ENCODE results near the gene SFTPA2. TPM values are rescaled to one million over a fixed set of nuclear protein-coding genes. Genes with fewer than 3 reads are reported as not detected.
A peak's percentile ranks its signal among the peaks of the same experiment; 100 is the strongest.
"Not testable (repeated sequence)": the region's sequence is repeated elsewhere in the genome, so short reads cannot be mapped to it uniquely, and the experiment has no call there.

Gene SFTPA2
- not detected for total RNA-seq

- no peak within 1 kb of the TSS for H3K27ac Mint-ChIP-seq
- no peaks in the 10 kb centered on the region for H3K9me3 Mint-ChIP-seq
- peaks cover 4% of the 10 kb centered on the region for H3K4me1 Mint-ChIP-seq (ENCODE audit: low read depth)
- H3K36me3 Mint-ChIP-seq = no peaks in the 10 kb centered on the region
- intact Hi-C loops (cut with micrococcal nuclease) = no loop called here
- H3K4me3 Mint-ChIP-seq = no peak within 1 kb of the TSS
- peaks cover 4% of the 10 kb centered on the region for H3K27me3 Mint-ChIP-seq
- ChIA-PET CTCF (interaction anchor here (1.7 kb wide), 1 partner anchor 22 kb away, joined by 4 read pairs; no protein-coding TSS in a partner anchor), POLR2A (no interaction called here)
- no peak for DNase-seq
These were observed at the start of gene SFTPA2 for GRCh38 chr10:79560160-79560709. TSS of gene SFTPA2 (minus strand) at chr10:79560407. CDS start at chr10:79559483, 924 bp downstream.

DNA sequence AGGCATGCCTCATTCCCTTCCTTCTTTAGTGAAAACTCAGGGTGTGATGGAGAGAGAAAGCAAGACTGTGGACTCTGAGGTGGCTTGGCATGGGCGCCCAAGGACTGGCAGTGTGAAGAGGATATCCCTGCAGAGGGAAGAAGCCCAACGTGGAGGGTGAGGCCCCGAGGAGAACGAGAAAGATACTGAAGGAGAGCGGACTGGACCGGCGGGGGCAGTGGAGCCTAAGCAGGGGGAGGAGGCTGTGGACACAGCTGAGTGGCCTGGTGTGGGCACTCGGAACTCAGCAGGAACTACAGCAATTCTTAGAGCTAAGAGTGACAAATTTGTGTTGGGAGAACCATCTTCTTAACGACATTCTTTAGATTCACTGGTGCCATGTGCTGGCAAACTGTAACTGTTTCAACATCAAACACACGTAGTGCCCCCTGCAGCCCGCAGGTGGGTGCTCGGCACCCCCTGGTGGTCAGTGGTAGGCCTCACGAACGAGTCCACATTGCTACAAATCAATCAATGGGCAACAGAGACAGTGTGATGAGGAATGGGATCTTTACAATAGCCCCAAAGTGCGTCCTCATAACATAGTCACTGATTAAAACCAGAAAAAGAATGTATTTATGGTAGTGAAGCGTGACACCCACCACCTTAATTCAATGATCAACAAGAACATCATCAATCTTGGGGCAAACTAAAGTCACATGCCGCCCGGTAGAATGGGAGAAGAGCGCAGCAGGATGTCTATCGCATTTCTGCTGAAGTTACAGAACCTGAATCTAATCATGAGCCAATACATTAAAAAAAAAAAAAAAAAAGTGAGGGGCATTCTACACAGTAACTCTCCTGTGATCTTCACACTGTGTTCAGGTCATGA, 48.5 kb upstream of the SFTPA2 start:
- Mint-ChIP-seq H3K4me3 (no peak overlapping the region), H3K4me1 (ENCODE audit: low read depth) (no peaks in the 10 kb centered on the region), H3K9me3 (peaks cover under 1% of the 10 kb centered on the region), H3K27me3 (peaks cover 3% of the 10 kb centered on the region), H3K36me3 (no peaks in the 10 kb centered on the region), H3K27ac (no peak overlapping the region)
- DNase-seq = peak; percentile 59
- ChIA-PET POLR2A (no interaction called here), CTCF (interaction anchor here (1.2 to 4.3 kb wide), 3 partner anchors 22 to 71 kb away, joined by 4 to 19 read pairs (median 5); no protein-coding TSS in a partner anchor)
- intact Hi-C loops (cut with micrococcal nuclease) = loop anchor here (1.0 to 2.0 kb wide), 2 partner anchors 46 to 72 kb away; no protein-coding TSS in a partner anchor

DNA sequence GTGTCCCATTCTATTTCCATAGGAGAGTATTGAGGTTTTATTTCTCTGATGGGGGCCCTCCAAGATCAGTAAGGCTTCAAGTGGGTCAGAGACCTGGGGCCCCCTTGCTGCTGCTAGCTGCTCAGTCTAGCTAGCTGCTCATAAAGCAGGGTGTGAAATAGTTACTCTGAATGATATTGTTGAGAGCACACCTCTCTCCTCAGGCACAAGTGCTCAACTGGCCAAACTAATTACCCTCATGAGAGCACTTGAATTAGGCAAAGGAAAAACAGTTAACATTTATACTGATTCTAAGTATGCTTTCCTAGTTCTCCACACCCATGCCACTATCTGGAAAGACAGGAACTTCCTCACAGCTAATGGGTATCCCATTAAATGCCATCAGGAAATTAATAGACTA, 45.1 kb upstream of the SFTPA2 start:
- intact Hi-C loops (cut with micrococcal nuclease) = no loop called here
- Mint-ChIP-seq H3K4me3 (no peak overlapping the region), H3K36me3 (no peaks in the 10 kb centered on the region), H3K27ac (no peak overlapping the region), H3K27me3 (peaks cover 3% of the 10 kb centered on the region), H3K4me1 (ENCODE audit: low read depth) (no peaks in the 10 kb centered on the region), H3K9me3 (peaks cover 7% of the 10 kb centered on the region)
- CTCF ChIA-PET = interaction anchor here (4.3 kb wide), 1 partner anchor 67 kb away, joined by 19 read pairs; no protein-coding TSS in a partner anchor
- POLR2A ChIA-PET = no interaction called here
- no peak for DNase-seq

DNA sequence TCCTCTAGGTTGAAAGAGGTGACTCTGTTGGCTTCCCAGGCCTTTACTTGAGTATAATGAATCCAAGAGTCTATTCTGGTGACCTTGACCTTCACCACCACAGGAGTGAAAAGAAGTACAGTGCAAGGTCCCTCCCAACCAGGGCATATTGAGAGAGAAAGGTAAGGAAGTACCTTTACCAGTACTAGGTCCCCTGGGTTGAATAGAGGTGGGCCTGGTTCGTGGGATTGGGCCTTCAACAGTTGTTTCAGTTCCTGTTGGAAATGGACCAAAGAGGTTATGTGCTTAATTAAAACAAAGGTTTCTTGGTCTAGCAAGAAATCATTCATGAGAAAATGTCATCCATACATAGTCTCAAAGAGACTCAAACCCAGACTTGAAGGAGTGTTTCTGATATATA, 44.1 kb upstream of the SFTPA2 start:
- Mint-ChIP-seq H3K27me3 (peaks cover 3% of the 10 kb centered on the region), H3K9me3 (peaks cover 7% of the 10 kb centered on the region), H3K4me1 (ENCODE audit: low read depth) (no peaks in the 10 kb centered on the region), H3K4me3 (no peak overlapping the region), H3K27ac (no peak overlapping the region), H3K36me3 (no peaks in the 10 kb centered on the region)
- POLR2A ChIA-PET = no interaction called here
- DNase-seq = no peak
- intact Hi-C loops (cut with micrococcal nuclease) = no loop called here
- CTCF ChIA-PET = no interaction called here

DNA sequence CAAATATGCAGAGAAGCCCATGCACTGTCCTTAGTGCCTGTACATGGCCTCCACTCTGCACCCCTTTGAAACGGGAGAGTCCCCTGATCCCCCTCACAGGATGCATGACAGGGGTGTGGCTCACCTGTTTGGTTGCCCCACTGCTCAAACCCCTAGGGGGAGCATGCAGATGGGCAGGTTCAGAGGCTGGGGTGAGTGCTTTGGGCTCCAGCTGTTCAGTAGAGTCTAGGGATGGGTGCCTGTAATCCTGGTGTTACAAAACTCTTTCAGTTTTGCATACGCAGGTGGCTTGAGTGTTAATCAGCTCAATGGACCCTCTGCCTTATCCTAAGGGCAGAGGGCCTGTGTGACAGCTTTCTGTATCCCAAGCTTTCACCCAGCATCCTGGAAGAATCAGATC, 42.7 kb upstream of the SFTPA2 start:
- Mint-ChIP-seq H3K36me3 (no peaks in the 10 kb centered on the region), H3K9me3 (peaks cover 12% of the 10 kb centered on the region), H3K4me1 (ENCODE audit: low read depth) (no peaks in the 10 kb centered on the region), H3K4me3 (no peak overlapping the region), H3K27me3 (peaks cover 6% of the 10 kb centered on the region), H3K27ac (no peak overlapping the region)
- DNase-seq = no peak
- intact Hi-C loops (cut with micrococcal nuclease) = no loop called here
- ChIA-PET POLR2A (interaction anchor here (0.6 kb wide), 1 partner anchor 8 kb away, joined by 3 read pairs; no protein-coding TSS in a partner anchor), CTCF (no interaction called here)

GRCh38 chr10:79601939-79602338, 41.7 kb upstream of the SFTPA2 start:
- Mint-ChIP-seq H3K27me3 (peaks cover 9% of the 10 kb centered on the region), H3K36me3 (no peaks in the 10 kb centered on the region), H3K4me1 (ENCODE audit: low read depth) (no peaks in the 10 kb centered on the region), H3K4me3 (no peak overlapping the region), H3K27ac (no peak overlapping the region), H3K9me3 (peaks cover 22% of the 10 kb centered on the region)
- POLR2A ChIA-PET = no interaction called here
- intact Hi-C loops (cut with micrococcal nuclease) = no loop called here
- DNase-seq = no peak
- CTCF ChIA-PET = no interaction called here

DNA sequence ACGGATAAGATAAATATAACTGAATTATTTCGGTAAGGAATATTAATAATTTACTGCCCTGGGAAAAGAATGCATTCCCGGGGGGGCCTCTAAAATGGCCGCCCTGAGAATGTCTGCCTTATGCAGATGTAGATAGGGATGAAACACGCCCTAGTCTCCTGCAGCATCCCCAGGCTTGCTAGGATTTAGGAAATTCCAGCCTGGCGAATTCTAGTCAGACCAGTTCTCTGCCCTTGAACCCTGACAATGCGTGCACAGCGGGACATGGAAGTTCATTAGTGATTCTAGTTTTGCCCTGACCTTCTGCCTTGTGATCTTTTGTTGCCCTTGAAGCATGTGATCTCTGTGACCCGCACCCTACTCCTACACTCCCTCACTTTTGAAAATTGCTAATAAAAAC, 39.4 kb upstream of the SFTPA2 start:
- POLR2A ChIA-PET; CTCF ChIA-PET; H3K4me3 Mint-ChIP-seq; H3K36me3 Mint-ChIP-seq; intact Hi-C loops (cut with micrococcal nuclease); H3K4me1 Mint-ChIP-seq (ENCODE audit: low read depth); DNase-seq; H3K27ac Mint-ChIP-seq: not testable (repeated sequence)
- Mint-ChIP-seq H3K27me3 (peaks cover 12% of the 10 kb centered on the region), H3K9me3 (peaks cover 22% of the 10 kb centered on the region)

DNA sequence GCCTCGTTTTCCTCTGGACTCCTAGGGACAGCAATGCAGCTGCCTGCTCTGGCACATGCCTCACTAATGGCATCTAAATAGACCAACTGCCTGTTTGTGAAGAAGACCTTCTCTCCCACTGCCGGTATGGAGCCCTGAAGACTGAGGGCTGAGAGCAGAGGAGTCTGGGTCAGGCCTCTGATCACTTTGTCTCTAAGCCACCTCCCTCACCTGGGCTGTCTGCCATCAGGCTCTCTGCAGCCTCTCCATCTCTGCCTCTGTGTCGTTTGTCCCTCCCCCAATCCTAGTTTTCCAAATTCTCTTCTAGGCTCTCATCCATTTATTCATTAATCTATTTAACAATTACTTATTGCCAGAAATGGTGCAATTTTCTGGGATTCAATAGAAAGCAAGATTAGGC, 35.3 kb upstream of the SFTPA2 start:
- no peaks in the 10 kb centered on the region for H3K4me1 Mint-ChIP-seq (ENCODE audit: low read depth)
- H3K27ac Mint-ChIP-seq = no peak overlapping the region
- ChIA-PET CTCF (no interaction called here), POLR2A (interaction anchor here (0.7 kb wide), 1 partner anchor 7 kb away, joined by 3 read pairs; no protein-coding TSS in a partner anchor)
- H3K27me3 Mint-ChIP-seq = peaks cover 17% of the 10 kb centered on the region
- H3K36me3 Mint-ChIP-seq = no peaks in the 10 kb centered on the region
- DNase-seq = no peak
- intact Hi-C loops (cut with micrococcal nuclease) = no loop called here
- no peak overlapping the region for H3K4me3 Mint-ChIP-seq
- H3K9me3 Mint-ChIP-seq = peaks cover 15% of the 10 kb centered on the region

DNA sequence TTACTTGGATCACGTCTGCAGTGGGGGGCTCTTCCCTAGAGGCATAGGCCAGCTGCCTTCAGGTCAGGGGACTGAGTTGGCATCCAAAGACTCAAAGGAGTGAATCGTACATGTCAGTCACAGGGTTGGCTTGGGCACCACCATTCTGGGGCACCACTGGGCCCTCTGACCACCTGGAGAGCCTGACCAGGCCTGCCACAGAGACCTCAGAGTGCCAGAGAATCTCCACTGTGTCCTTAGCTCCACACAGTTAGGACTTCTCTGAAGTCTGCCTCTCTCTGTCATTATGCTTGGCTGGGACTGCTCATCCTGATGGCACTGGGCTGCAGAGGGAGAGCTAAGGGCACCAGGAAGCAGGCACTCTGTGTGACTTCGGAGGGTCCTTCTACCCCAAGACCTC, 34.4 kb upstream of the SFTPA2 start:
- H3K4me3 Mint-ChIP-seq; intact Hi-C loops (cut with micrococcal nuclease); H3K4me1 Mint-ChIP-seq (ENCODE audit: low read depth); POLR2A ChIA-PET; DNase-seq; H3K27ac Mint-ChIP-seq; H3K36me3 Mint-ChIP-seq; CTCF ChIA-PET: not testable (repeated sequence)
- H3K27me3 Mint-ChIP-seq = peaks cover 19% of the 10 kb centered on the region
- H3K9me3 Mint-ChIP-seq = peaks cover 15% of the 10 kb centered on the region

DNA sequence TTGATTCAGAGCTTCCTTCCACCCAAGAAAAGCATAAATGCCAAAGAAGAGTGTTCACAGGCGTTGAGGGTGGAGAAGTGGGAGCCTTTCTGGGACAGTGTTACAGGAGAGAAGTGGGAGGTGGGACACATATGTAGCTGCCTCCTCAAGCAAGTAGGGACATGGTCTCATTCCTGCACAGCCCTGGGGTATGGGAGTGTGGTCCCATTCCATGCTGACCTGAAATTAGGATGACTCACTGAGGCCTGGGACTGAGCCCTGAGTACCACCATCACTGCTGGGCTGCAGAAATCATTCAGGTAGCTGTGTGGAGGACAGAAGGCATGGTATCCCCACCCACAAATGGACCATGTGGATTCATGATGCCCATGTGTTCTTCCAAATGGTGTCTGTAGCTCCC, 33.2 kb upstream of the SFTPA2 start:
- Mint-ChIP-seq H3K4me1 (ENCODE audit: low read depth) (no peaks in the 10 kb centered on the region), H3K4me3 (no peak overlapping the region), H3K9me3 (peaks cover 14% of the 10 kb centered on the region), H3K27me3 (peaks cover 22% of the 10 kb centered on the region), H3K27ac (no peak overlapping the region), H3K36me3 (no peaks in the 10 kb centered on the region)
- POLR2A ChIA-PET = no interaction called here
- no peak for DNase-seq
- intact Hi-C loops (cut with micrococcal nuclease) = no loop called here
- CTCF ChIA-PET = no interaction called here

DNA sequence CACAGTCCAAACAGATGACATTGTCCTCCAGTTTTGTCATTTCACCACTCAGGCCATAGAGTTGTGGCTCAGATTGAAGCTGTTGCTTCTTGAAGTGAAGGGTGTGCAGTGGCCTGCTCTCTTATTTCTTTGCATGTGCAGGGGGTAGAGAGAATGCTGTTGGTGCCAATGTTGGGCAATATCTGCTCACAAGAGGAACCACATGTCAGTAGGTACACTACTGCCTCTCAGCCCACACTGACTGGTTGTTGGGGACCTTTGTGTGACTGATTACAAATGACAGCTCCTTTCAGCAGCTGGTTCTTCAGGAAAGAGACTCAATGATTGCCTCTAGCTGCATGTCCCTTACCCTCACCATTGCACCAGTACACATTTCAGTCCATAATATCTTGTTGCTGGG, 28.6 kb upstream of the SFTPA2 start:
- H3K4me3 Mint-ChIP-seq = no peak overlapping the region
- no peaks in the 10 kb centered on the region for H3K4me1 Mint-ChIP-seq (ENCODE audit: low read depth)
- no peak overlapping the region for H3K27ac Mint-ChIP-seq
- H3K9me3 Mint-ChIP-seq = no peaks in the 10 kb centered on the region
- peaks cover 21% of the 10 kb centered on the region for H3K27me3 Mint-ChIP-seq
- intact Hi-C loops (cut with micrococcal nuclease) = no loop called here
- DNase-seq = no peak
- POLR2A ChIA-PET = no interaction called here
- no peaks in the 10 kb centered on the region for H3K36me3 Mint-ChIP-seq
- CTCF ChIA-PET = no interaction called here

DNA sequence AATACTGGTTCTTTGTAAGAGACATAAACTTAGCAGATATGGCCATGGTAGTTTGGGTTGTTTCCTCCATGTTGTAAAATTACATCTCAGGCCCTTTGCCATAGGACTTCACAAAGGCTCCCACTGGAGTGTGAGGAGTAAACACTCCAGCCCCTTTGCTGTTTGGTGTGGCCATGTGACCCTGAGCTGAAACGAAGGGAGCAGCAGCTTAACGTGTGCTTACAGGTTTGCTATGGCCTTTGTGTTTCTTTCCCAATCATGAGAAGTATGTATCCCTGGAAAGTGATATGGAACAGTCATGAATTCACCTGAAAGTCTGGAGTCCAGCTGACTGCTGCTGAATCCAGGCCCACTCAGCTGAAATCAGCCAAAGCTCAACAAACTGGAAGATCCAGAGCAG, 26.7 kb upstream of the SFTPA2 start:
- ChIA-PET POLR2A (no interaction called here), CTCF (interaction anchor here (1.8 kb wide), 1 partner anchor 21 kb away, joined by 4 read pairs; no protein-coding TSS in a partner anchor)
- Mint-ChIP-seq H3K4me3 (no peak overlapping the region), H3K27ac (no peak overlapping the region), H3K36me3 (no peaks in the 10 kb centered on the region), H3K9me3 (no peaks in the 10 kb centered on the region), H3K4me1 (ENCODE audit: low read depth) (peaks cover 5% of the 10 kb centered on the region), H3K27me3 (peaks cover 21% of the 10 kb centered on the region)
- no peak for DNase-seq
- intact Hi-C loops (cut with micrococcal nuclease) = no loop called here

Data from activated CD4-positive, alpha-beta memory T cell treated with anti-CD3 and anti-CD28 coated beads for 36 hours (primary cell).